Measurements from ENCODE around the gene ACTL6A. TPM values are rescaled to one million over a fixed set of nuclear protein-coding genes. Genes with fewer than 3 reads are reported as not detected.

Gene ACTL6A
- total RNA-seq, 4 donors from 2014 or later = 34.1 to 67.3 (median 48.7) TPM

DNA sequence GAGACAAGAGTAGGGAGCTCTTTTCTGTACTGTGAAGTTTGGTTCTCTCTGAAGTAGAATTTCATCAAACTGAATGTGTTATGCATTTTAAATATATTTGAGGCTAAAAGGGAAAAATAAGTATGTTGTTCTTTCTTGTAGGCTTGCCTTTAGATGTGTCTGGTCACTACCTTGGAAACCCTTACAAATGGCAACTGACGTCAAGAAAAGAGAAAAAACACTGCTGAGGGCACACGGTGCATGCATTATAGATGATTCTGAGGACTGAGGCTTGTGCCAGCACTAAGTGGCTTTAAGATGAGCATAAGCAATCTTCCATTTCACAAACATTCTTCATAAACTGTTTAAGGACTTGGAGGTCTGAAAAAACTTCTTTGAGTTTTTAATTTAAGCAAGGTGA lies 31.1 kb upstream of the ACTL6A start:
- H3K4me3 ChIP-seq (ENCODE audit: low read depth, poor library complexity, severe bottlenecking) = no peak overlapping the region
- DNase-seq (ENCODE audit: low spot score in 2 of 2) = no peak
- 58 to 59% methylated on average over 2 of the region's 2 CpGs for WGBS, 2 donors
- intact Hi-C loops (cut with DNase I; ENCODE audit: low total_unique reads) = no loop called here
- TF ChIP-seq, protein P1, sequence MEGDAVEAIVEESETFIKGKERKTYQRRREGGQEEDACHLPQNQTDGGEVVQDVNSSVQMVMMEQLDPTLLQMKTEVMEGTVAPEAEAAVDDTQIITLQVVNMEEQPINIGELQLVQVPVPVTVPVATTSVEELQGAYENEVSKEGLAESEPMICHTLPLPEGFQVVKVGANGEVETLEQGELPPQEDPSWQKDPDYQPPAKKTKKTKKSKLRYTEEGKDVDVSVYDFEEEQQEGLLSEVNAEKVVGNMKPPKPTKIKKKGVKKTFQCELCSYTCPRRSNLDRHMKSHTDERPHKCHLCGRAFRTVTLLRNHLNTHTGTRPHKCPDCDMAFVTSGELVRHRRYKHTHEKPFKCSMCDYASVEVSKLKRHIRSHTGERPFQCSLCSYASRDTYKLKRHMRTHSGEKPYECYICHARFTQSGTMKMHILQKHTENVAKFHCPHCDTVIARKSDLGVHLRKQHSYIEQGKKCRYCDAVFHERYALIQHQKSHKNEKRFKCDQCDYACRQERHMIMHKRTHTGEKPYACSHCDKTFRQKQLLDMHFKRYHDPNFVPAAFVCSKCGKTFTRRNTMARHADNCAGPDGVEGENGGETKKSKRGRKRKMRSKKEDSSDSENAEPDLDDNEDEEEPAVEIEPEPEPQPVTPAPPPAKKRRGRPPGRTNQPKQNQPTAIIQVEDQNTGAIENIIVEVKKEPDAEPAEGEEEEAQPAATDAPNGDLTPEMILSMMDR (IDR thresholded peaks at IDR 0.05) = no peak
- TF ChIP-seq POLR2A (IDR thresholded peaks at IDR 0.05) = no peak

DNA sequence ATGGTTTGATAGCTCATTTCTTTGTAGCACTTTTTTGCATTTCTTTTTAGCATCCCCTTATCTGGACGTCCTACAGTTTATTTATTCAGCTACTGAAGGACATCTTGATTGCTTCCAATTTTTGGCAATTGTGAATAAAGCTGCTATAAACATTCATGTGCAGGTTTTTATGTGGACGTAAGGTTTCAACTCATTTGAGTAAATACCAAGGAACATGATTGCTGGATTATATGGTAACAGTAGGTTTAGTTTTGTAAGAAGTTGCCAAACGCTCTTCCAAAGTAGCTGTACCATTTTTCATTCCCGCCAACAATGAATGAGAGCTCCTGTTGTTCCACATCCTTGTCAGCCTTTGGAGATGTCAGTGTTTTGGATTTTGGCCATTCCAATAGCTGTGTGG lies 29.5 kb upstream of the ACTL6A start:
- 89 to 94% methylated on average over 4 of the region's 4 CpGs for WGBS, 2 donors
- no peak overlapping the region for H3K4me3 ChIP-seq (ENCODE audit: low read depth, poor library complexity, severe bottlenecking)
- DNase-seq (ENCODE audit: low spot score in 2 of 2) = no peak
- TF ChIP-seq, protein P1 (IDR thresholded peaks at IDR 0.05) = no peak
- TF ChIP-seq POLR2A (IDR thresholded peaks at IDR 0.05) = no peak
- intact Hi-C loops (cut with DNase I; ENCODE audit: low total_unique reads) = no loop called here

DNA sequence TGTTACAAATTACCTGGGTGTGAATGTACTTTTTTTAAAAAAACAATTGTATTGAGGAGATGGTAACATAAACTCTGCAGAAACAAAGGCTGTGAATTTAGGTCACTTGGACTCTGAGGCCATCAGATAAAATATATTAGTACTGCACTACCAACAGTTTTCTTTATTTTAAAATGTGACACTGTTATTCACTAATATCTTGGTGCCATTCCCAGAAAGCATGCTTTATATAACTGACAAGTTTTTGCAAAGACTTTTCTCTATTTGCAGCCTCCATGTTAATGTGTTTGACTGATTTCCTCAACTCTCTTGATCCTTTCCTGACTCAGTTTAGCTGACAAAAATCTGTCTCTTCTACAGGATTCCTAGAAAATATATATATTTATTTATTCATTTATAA lies 26.5 kb upstream of the ACTL6A start:
- no peak overlapping the region for H3K4me3 ChIP-seq (ENCODE audit: low read depth, poor library complexity, severe bottlenecking)
- TF ChIP-seq POLR2A (IDR thresholded peaks at IDR 0.05) = no peak
- TF ChIP-seq, protein P1 (IDR thresholded peaks at IDR 0.05) = no peak
- intact Hi-C loops (cut with DNase I; ENCODE audit: low total_unique reads) = no loop called here
- no peak for DNase-seq (ENCODE audit: low spot score in 2 of 2)

DNA sequence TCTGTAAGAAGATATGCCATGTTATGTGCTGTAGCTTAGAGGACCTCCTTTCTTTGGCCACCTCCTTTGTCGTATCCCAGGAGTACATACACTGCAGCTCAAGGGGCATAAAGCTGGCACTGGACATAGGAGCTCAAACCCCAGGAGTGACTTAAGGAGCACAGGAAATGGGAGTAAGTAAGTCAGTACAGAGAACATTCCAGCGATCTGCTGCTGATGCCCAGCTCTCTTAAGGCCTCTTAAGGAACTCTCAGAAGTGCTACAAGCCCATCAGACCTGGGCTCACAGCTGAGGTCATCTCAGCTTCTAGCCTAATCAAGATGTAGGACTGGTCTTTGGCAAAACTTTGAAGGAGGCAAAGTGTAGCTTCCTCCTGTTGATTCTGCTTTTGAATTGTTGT lies 21.6 kb upstream of the ACTL6A start:
- no peak for DNase-seq (ENCODE audit: low spot score in 2 of 2)
- TF ChIP-seq, protein P1 (IDR thresholded peaks at IDR 0.05) = no peak
- TF ChIP-seq POLR2A (IDR thresholded peaks at IDR 0.05) = no peak
- intact Hi-C loops (cut with DNase I; ENCODE audit: low total_unique reads) = no loop called here
- 74 to 79% methylated on average over 2 of the region's 2 CpGs for WGBS, 2 donors
- no peak overlapping the region for H3K4me3 ChIP-seq (ENCODE audit: low read depth, poor library complexity, severe bottlenecking)

DNA sequence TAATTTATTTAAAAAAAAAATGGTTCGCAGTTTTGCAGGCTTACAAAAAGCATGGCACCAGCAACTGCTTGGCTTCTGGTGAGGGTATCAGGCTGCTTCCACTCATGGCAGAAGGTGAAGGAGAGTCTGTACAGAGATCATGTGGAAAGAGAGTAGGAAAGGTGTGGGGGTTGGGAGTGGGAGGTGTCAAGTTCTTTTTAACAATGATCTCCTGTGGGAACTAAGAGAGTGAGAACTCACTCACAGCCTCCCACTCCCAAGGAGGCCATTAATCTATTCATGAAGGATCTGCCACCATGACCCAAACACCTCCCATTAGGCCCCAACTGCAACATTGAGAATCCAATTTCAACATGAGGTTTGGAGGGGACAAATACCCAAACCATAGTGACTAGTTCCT lies 21.1 kb upstream of the ACTL6A start:
- WGBS, 2 donors = 95 to 100% methylated on average over 1 of the region's 1 CpG
- TF ChIP-seq, protein P1 (IDR thresholded peaks at IDR 0.05) = no peak
- no peak for TF ChIP-seq POLR2A (IDR thresholded peaks at IDR 0.05)
- no peak for DNase-seq (ENCODE audit: low spot score in 2 of 2)

DNA sequence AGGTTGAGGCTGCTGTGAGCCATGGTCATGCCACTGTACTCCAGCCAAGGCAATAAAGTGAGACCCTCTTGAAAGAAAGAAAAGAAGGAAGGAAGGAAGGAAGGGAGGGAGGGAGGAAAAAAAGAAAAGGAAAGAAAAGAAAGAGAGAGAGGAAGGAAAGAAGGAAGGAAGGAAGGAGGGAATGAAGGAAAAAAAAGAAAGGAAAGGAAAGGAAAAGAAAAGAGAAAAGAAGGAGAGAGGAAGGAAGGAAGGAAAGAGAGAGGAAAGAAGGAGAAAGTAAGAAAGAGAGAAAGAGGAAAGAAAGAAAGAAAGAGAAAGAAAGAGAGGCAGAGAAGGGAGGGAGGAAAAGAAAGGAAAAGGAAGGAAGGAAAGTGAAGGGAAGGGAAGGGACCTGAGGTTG lies 20.4 kb upstream of the ACTL6A start:
- intact Hi-C loops (cut with DNase I; ENCODE audit: low total_unique reads) = no loop called here
- DNase-seq (ENCODE audit: low spot score in 2 of 2) = no peak
- no peak overlapping the region for H3K4me3 ChIP-seq (ENCODE audit: low read depth, poor library complexity, severe bottlenecking)
- TF ChIP-seq POLR2A (IDR thresholded peaks at IDR 0.05) = no peak
- TF ChIP-seq, protein P1 (IDR thresholded peaks at IDR 0.05) = no peak

More for the DNA sequence above, 21.1 kb upstream of the ACTL6A start:
- intact Hi-C loops (cut with DNase I; ENCODE audit: low total_unique reads) = no loop called here
- no peak overlapping the region for H3K4me3 ChIP-seq (ENCODE audit: low read depth, poor library complexity, severe bottlenecking)
